Inferior parietal cortex (tissue), 1 donor: ENCODE data around the gene CLK3.
A peak's percentile ranks its signal among the peaks of the same experiment; 100 is the strongest.
"Not testable (repeated sequence)": the region's sequence is repeated elsewhere in the genome, so short reads cannot be mapped to it uniquely, and the experiment has no call there.

Experiments used
- DNase-seq: peaks from one replicate; pipeline ENCODE4 v3.0.0-alpha.2; 2016; ENCODE audit errors: extremely low spot score

The CLK3 gene

GRCh38 chr15:74620636-74621545 is 5.3 kb downstream of the CLK3 start:
- peak; percentile 75 for DNase-seq

GRCh38 chr15:74621546-74621920 is 5.9 kb downstream of the CLK3 start:
- DNase-seq = no peak

GRCh38 chr15:74621936-74622335 is 6.3 kb downstream of the CLK3 start:
- DNase-seq = no peak

- no peak for DNase-seq
Observed at GRCh38 chr15:74622758-74623157, 7.1 kb downstream of the CLK3 start.

- DNase-seq = no peak
Observed at GRCh38 chr15:74624020-74624602, 8.5 kb downstream of the CLK3 start.

- DNase-seq = no peak
Observed at GRCh38 chr15:74625693-74626092, 10.1 kb downstream of the CLK3 start.

GRCh38 chr15:74626336-74626735 is 10.7 kb downstream of the CLK3 start:
- no peak for DNase-seq

- no peak for DNase-seq
Observed at GRCh38 chr15:74626752-74627692, 11.4 kb downstream of the CLK3 start.

- DNase-seq = no peak
Observed at GRCh38 chr15:74627766-74628165, 12.1 kb downstream of the CLK3 start.

GRCh38 chr15:74628199-74628598 is 12.6 kb downstream of the CLK3 start:
- no peak for DNase-seq

- no peak for DNase-seq
Observed at GRCh38 chr15:74628949-74629348, 13.3 kb downstream of the CLK3 start.

GRCh38 chr15:74629696-74630095 is 14.1 kb downstream of the CLK3 start:
- not testable (repeated sequence) for DNase-seq

GRCh38 chr15:74630284-74631086 is 14.8 kb downstream of the CLK3 start:
- no peak for DNase-seq

- no peak for DNase-seq
Observed at GRCh38 chr15:74631087-74631385, 15.4 kb downstream of the CLK3 start.

- no peak for DNase-seq
Observed at GRCh38 chr15:74631408-74631807, 15.8 kb downstream of the CLK3 start.

GRCh38 chr15:74631935-74632560 is 16.4 kb downstream of the CLK3 start:
- peak; percentile 65 for DNase-seq

- no peak for DNase-seq
Observed at GRCh38 chr15:74632601-74633000, 17.0 kb downstream of the CLK3 start.

GRCh38 chr15:74633781-74634180 is 18.1 kb downstream of the CLK3 start:
- DNase-seq = no peak

- peak; percentile 87 for DNase-seq
Observed at GRCh38 chr15:74635228-74635627, 19.6 kb downstream of the CLK3 start.

- DNase-seq = no peak
Observed at GRCh38 chr15:74636984-74637383, 21.3 kb downstream of the CLK3 start.

GRCh38 chr15:74641151-74641550 is 25.5 kb downstream of the CLK3 start:
- DNase-seq = no peak
